ENCODE data around the gene ALDH1L1. TPM values are rescaled to one million over a fixed set of nuclear protein-coding genes. Genes with fewer than 3 reads are reported as not detected.

The ALDH1L1 gene
- total and polyA plus RNA-seq, 9 donors: 8.3 to 85.5 (median 45.1) TPM

DNA sequence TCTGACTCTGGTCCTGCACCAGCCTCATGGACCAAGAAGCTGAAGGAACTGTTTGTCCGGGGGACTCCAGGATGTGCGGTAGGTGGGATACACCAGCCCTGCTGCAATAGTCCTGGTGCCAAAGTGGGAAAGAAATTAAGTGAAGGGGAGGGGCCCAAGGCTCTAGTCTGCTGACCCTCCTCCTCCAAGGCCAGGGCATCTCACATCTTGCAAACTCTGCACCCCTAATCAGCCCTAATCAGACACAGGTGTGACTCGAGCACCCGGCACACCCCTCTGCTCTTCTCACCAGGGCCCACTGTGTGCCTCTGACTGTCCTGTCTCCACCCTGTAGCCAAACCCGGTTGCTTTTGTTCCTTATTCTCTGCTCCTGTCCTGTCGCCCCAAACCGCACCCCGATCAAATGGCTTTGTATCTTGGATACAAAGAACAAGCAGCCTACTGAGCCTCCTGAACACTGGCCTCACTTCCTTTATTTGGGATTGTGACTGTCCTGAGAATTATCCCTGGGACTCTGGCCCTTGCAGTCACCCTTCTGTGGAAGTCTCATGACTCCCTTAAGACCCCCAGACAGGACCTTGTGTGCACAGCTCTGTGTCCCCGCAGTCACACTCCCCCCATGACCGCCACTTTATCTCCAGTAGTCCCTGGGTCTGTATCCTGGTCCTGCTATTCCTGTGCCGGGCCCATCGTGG, 69.8 kb downstream of the ALDH1L1 start:
- intact Hi-C loops (cut with DNase I): no loop called here
- TF ChIP-seq EP300 (IDR thresholded peaks at IDR 0.05) (no peak), POLR2A (IDR thresholded peaks at IDR 0.05) (no peak)
- TF ChIP-seq, protein P1, sequence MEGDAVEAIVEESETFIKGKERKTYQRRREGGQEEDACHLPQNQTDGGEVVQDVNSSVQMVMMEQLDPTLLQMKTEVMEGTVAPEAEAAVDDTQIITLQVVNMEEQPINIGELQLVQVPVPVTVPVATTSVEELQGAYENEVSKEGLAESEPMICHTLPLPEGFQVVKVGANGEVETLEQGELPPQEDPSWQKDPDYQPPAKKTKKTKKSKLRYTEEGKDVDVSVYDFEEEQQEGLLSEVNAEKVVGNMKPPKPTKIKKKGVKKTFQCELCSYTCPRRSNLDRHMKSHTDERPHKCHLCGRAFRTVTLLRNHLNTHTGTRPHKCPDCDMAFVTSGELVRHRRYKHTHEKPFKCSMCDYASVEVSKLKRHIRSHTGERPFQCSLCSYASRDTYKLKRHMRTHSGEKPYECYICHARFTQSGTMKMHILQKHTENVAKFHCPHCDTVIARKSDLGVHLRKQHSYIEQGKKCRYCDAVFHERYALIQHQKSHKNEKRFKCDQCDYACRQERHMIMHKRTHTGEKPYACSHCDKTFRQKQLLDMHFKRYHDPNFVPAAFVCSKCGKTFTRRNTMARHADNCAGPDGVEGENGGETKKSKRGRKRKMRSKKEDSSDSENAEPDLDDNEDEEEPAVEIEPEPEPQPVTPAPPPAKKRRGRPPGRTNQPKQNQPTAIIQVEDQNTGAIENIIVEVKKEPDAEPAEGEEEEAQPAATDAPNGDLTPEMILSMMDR (IDR thresholded peaks at IDR 0.05): no peak

DNA sequence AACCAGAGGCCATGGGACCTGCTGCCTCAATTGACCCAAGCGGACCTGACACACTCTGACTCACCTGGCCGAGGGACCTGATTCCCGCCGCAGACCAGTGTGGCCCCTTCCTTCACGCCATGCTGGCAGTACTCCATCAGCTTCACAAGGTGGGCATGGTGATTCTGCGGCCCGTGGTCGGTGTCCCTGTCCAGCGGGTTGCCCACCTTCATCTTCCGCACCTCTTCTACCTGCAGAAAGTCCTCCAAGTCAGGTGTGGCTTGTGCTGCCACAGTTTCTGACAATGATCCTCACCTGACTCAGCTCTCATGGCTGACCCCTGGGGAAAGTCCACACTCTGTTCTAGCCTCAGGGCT, 70.5 kb downstream of the ALDH1L1 start:
- Histone ChIP-seq H3K27ac (no peak overlapping the region), H3K9me3 (no peaks in the 10 kb centered on the region), H3K36me3 (no peaks in the 10 kb centered on the region), H3K4me1 (ENCODE audit: insufficient read depth) (no peaks in the 10 kb centered on the region), H3K4me3 (no peak overlapping the region), H3K27me3 (no peaks in the 10 kb centered on the region)
- intact Hi-C loops (cut with DNase I): no loop called here
- TF ChIP-seq, protein P1 (IDR thresholded peaks at IDR 0.05): no peak
- no peak for TF ChIP-seq POLR2A (IDR thresholded peaks at IDR 0.05)
- TF ChIP-seq EP300 (IDR thresholded peaks at IDR 0.05): no peak
- 94 to 96% (median 96%) methylated on average over 10 of the region's 10 CpGs for WGBS, 3 donors
- DNase-seq: peak in 2 of 5 donors; percentile 11 to 13

More for the DNA sequence above, 69.8 kb downstream of the ALDH1L1 start:
- Histone ChIP-seq H3K9me3 (no peaks in the 10 kb centered on the region), H3K4me3 (no peak overlapping the region), H3K27ac (no peak overlapping the region), H3K4me1 (ENCODE audit: insufficient read depth) (no peaks in the 10 kb centered on the region), H3K36me3 (no peaks in the 10 kb centered on the region), H3K27me3 (no peaks in the 10 kb centered on the region)
- DNase-seq: peak in 2 of 5 donors; percentile 1 to 21
- WGBS, 3 donors: 92 to 94% (median 94%) methylated on average over 12 of the region's 12 CpGs

DNA sequence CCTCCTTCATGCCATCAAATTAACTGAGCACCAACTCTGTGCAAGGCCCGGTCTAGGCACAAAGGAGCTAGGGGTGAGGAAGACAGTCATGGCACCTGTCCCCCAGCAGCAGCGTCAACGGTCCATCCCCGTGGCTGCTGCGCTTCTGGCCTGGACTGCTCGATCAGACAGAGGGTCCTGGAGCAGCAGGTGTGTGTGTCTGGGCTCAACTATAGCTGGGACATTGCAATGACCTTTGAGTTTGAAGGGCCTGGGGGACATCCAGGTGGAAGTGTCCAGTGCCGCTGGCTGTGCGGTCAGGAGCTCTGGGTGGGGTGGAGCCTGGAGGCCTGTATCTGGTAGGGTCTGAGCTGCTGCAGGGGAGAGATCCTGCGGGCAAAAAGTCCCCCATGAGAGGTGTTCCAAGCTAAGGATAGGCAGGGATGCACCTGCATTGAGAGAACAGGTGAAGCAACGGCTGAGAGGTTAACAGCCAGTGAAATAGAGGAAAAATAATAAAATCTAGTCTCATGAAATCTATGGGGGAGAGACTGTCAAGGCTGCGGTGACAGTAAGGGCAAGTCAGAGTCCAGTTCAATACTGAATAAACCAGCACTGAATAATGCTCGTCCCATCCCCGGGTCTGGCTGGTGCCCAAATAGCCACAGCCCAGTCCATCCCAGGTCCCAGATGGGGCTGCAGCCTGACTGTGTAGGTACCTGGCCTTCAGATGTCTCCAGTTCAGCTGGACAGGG, 71.1 kb downstream of the ALDH1L1 start:
- 83 to 91% (median 84%) methylated on average over 13 of the region's 13 CpGs for WGBS, 3 donors
- peak in 3 of 5 donors; percentile 5 to 29 (median 6) for DNase-seq
- no peaks in the 10 kb centered on the region for H3K36me3 ChIP-seq
- H3K27ac ChIP-seq: no peak overlapping the region
- TF ChIP-seq, protein P1 (IDR thresholded peaks at IDR 0.05): no peak
- no peak for TF ChIP-seq EP300 (IDR thresholded peaks at IDR 0.05)
- no peak for TF ChIP-seq POLR2A (IDR thresholded peaks at IDR 0.05)
- intact Hi-C loops (cut with DNase I): no loop called here
- H3K27me3 ChIP-seq: no peaks in the 10 kb centered on the region
- H3K4me1 ChIP-seq (ENCODE audit: insufficient read depth): no peaks in the 10 kb centered on the region
- no peaks in the 10 kb centered on the region for H3K9me3 ChIP-seq
- no peak overlapping the region for H3K4me3 ChIP-seq

DNA sequence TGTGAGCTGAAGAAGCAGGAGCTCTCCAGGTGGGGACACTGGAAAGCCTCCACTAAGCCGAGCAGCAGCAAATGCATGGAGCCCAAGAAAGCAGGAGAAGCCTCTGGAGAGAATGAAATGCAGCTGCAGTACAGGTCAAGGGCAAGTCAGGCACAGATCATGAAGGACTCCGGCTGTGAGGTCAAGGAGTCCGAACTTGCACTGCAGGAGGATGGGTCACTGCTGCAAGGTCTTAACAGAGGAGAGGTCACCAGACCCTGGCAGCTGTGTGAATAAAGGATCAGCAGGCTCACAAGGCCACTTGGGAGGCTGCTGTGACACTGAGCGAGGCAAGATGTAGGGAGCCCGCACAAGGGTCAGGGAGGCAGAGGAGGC, 71.7 kb downstream of the ALDH1L1 start:
- TF ChIP-seq, protein P1 (IDR thresholded peaks at IDR 0.05): no peak
- TF ChIP-seq EP300 (IDR thresholded peaks at IDR 0.05) (no peak), POLR2A (IDR thresholded peaks at IDR 0.05) (no peak)
- Histone ChIP-seq H3K4me1 (ENCODE audit: insufficient read depth) (no peaks in the 10 kb centered on the region), H3K27me3 (no peaks in the 10 kb centered on the region), H3K36me3 (no peaks in the 10 kb centered on the region), H3K9me3 (no peaks in the 10 kb centered on the region), H3K4me3 (no peak overlapping the region), H3K27ac (no peak overlapping the region)
- DNase-seq: peak in 3 of 5 donors; percentile 14 to 54 (median 26)
- intact Hi-C loops (cut with DNase I): no loop called here
- 39 to 46% (median 43%) methylated on average over 5 of the region's 5 CpGs for WGBS, 3 donors

Measured in ovary (tissue), 9 donors.